Osteoblast (primary cell): ENCODE data around the gene UBFD1. TPM values are rescaled to one million over a fixed set of nuclear protein-coding genes. Genes with fewer than 3 reads are reported as not detected.
A peak's percentile ranks its signal among the peaks of the same experiment; 100 is the strongest.
"Not testable (repeated sequence)": the region's sequence is repeated elsewhere in the genome, so short reads cannot be mapped to it uniquely, and the experiment has no call there.

ENCODE experiments used
- DNase-seq: peaks from one replicate; pipeline ENCODE4 v3.0.0; 2011; ENCODE audit warnings: low spot score, mixed read lengths; ENCODE audit not compliant: insufficient read length; ENCODE audit errors: missing footprints
- H2AFZ ChIP-seq: 2 replicates; pipeline ENCODE4 v1.6.0; 2011; ENCODE audit warnings: mild to moderate bottlenecking, low read length
- H3K27ac ChIP-seq: 2 replicates; pipeline ENCODE4 v1.5.1; 2011; ENCODE audit warnings: mild to moderate bottlenecking, low read depth, low read length, moderate library complexity
- H3K27me3 ChIP-seq: 2 replicates; pipeline ENCODE4 v1.6.0; 2012; ENCODE audit warnings: mild to moderate bottlenecking, control low read depth, inconsistent platforms, low read length, moderate library complexity; ENCODE audit not compliant: insufficient read depth
- H3K36me3 ChIP-seq: 2 replicates; pipeline ENCODE4 v1.5.1; 2011; ENCODE audit warnings: mild to moderate bottlenecking, low read length, control low read depth, moderate library complexity; ENCODE audit not compliant: insufficient read depth
- H3K4me1 ChIP-seq: 2 replicates; pipeline ENCODE4 v1.5.1; 2011; ENCODE audit warnings: mild to moderate bottlenecking, low read length, control low read depth, moderate library complexity; ENCODE audit not compliant: insufficient read depth
- H3K4me2 ChIP-seq: 2 replicates; pipeline ENCODE4 v1.6.0; 2011; ENCODE audit warnings: mild to moderate bottlenecking, low read length; ENCODE audit not compliant: insufficient read depth
- H3K4me3 ChIP-seq: fragments of 200-600 bp; sonication (generic); 3 replicates; pipeline ENCODE4 v1.5.1; 2012; ENCODE audit warnings: mild to moderate bottlenecking, low read length, inconsistent platforms; ENCODE audit not compliant: insufficient read depth
- H3K79me2 ChIP-seq: 2 replicates; pipeline ENCODE4 v1.6.0; 2012; ENCODE audit warnings: mild to moderate bottlenecking, low read length, control low read depth, inconsistent platforms; ENCODE audit not compliant: insufficient read depth
- H3K9me3 ChIP-seq: 2 replicates; pipeline ENCODE4 v1.5.1; 2011; ENCODE audit warnings: low read depth, low read length, control low read depth
- H4K20me1 ChIP-seq: 2 replicates; pipeline ENCODE4 v1.6.0; 2012; ENCODE audit warnings: mild to moderate bottlenecking, low read length, control low read depth; ENCODE audit not compliant: insufficient read depth
- total RNA-seq: library from RNA; depleted of rRNA; stranded (reverse); fragments of >200 nt; gene quantifications from 2 replicates; pipeline ENCODE4 v1.2.3, GENCODE V29; 2012
- TF ChIP-seq, protein P1 (sequence below): IDR thresholded peaks from 2 replicates; pipeline ENCODE4 v1.5.1; 2011; ENCODE audit warnings: mild to moderate bottlenecking, low read depth, low read length, moderate library complexity; ENCODE audit errors: extremely low read depth

UBFD1 gene
- total RNA-seq, 1 donor: 109 TPM

DNA sequence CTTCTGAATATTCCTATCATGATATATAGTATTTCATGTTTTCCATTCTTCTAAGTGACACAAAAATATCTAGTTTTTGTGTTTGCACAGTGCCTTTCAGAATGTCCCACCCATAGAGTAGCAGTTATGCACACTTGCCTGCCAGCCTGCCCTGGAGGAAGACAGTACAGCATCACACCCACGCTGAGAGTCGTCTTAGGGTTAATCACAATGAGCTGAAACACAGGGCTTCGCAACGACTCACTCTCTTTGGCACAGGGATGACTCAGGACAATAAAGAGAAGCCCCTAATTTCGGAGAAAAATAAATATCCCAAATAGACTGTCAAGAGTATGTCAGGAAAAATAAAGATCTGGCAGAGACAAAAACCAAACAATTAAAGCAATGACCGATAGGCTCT, 50.2 kb downstream of the UBFD1 start:
- TF ChIP-seq, protein P1, sequence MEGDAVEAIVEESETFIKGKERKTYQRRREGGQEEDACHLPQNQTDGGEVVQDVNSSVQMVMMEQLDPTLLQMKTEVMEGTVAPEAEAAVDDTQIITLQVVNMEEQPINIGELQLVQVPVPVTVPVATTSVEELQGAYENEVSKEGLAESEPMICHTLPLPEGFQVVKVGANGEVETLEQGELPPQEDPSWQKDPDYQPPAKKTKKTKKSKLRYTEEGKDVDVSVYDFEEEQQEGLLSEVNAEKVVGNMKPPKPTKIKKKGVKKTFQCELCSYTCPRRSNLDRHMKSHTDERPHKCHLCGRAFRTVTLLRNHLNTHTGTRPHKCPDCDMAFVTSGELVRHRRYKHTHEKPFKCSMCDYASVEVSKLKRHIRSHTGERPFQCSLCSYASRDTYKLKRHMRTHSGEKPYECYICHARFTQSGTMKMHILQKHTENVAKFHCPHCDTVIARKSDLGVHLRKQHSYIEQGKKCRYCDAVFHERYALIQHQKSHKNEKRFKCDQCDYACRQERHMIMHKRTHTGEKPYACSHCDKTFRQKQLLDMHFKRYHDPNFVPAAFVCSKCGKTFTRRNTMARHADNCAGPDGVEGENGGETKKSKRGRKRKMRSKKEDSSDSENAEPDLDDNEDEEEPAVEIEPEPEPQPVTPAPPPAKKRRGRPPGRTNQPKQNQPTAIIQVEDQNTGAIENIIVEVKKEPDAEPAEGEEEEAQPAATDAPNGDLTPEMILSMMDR: no peak
- Histone ChIP-seq H3K27me3 (no peaks in the 10 kb centered on the region), H3K4me3 (peak overlapping the region; percentile 3), H3K79me2 (no peaks in the 10 kb centered on the region), H3K4me1 (peaks cover 16% of the 10 kb centered on the region), H3K27ac (peak overlapping the region; percentile 73), H3K9me3 (no peaks in the 10 kb centered on the region), H3K4me2 (peak overlapping the region; percentile 59), H3K36me3 (peaks cover 21% of the 10 kb centered on the region), H2AFZ (peak overlapping the region; percentile 21), H4K20me1 (no peaks in the 10 kb centered on the region)
- DNase-seq: no peak

DNA sequence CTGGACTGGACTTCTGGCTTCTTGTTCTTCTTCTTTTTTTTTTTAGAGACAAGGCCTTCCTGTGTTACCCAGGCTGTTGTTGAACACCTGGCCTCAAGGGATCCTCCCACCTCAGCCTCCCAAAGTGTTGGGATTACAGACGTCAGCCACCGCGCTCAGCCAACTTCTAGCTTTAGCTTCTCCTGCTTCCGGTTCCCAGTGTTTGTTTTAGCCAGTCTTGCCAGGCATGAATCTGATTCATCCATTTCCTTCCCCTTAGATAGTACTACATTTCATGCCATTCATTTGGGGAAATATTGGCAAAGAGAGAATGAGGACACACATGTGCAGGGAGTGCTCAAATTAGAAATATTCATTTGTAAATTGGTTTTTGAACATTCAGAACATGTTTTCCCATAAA, 50.7 kb downstream of the UBFD1 start:
- Histone ChIP-seq H3K4me3 (peak overlapping the region; percentile 3), H3K4me1 (peaks cover 16% of the 10 kb centered on the region), H3K79me2 (no peaks in the 10 kb centered on the region), H3K27ac (peak overlapping the region; percentile 73), H3K36me3 (peaks cover 17% of the 10 kb centered on the region), H3K4me2 (peak overlapping the region; percentile 59), H4K20me1 (no peaks in the 10 kb centered on the region), H2AFZ (peak overlapping the region; percentile 21), H3K27me3 (no peaks in the 10 kb centered on the region), H3K9me3 (no peaks in the 10 kb centered on the region)
- TF ChIP-seq, protein P1: no peak
- DNase-seq: peak; percentile 86

DNA sequence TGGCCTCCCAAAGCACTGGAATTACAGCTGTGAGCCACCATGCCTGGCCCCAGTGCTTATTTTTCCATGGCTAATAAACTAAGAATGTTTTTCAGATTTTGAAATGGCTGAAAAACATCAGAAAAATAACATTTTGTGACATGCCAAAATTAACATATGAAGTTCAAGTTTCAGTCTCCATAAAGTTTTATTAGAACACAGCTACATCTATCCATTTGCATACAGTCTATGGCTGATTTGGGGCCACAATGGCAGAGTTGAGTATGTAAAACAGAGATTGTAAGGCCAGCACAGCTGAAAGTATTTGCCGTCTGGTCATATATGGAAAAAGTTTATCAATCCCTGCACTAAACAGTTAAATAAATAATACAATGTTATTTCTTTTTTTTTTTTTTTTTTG, 52.4 kb downstream of the UBFD1 start:
- H3K27ac ChIP-seq: no peak overlapping the region
- TF ChIP-seq, protein P1: no peak
- H3K4me1 ChIP-seq: peaks cover 16% of the 10 kb centered on the region
- H3K36me3 ChIP-seq: peaks cover 9% of the 10 kb centered on the region
- H3K27me3 ChIP-seq: no peaks in the 10 kb centered on the region
- no peak for DNase-seq
- H3K9me3 ChIP-seq: no peaks in the 10 kb centered on the region
- H3K79me2 ChIP-seq: no peaks in the 10 kb centered on the region
- H4K20me1 ChIP-seq: no peaks in the 10 kb centered on the region
- H2AFZ ChIP-seq: no peak overlapping the region
- H3K4me3 ChIP-seq: no peak overlapping the region
- no peak overlapping the region for H3K4me2 ChIP-seq

DNA sequence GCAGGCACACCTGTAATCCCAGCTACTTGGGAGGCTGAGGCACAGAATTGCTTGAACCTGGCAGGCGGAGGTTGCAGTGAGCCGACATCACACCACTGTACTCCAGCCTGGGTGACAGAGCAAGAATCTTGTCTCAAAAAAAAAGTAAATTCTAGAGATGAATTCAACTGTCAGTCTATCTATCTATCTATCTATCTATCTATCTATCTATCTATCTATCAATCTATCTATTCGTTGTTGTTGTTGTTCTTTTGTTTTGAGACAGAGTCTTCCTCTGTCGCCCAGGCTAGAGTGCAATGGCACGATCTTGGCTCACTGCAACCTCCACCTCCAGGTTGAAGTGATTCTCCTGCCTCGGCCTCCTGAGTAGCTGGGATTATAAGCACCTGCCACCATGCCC, 53.4 kb downstream of the UBFD1 start:
- H4K20me1 ChIP-seq, H3K36me3 ChIP-seq, H3K9me3 ChIP-seq, H3K4me3 ChIP-seq, H3K27ac ChIP-seq, H3K4me2 ChIP-seq, H3K27me3 ChIP-seq, H3K79me2 ChIP-seq, DNase-seq, H2AFZ ChIP-seq: not testable (repeated sequence)
- H3K4me1 ChIP-seq: peaks cover 16% of the 10 kb centered on the region
